NT2/D1 (cell line): ENCODE results near the gene RENBP.

Experiments used
- DNase-seq: peaks from one replicate; pipeline ENCODE4 v3.0.0-alpha.2; 2011; ENCODE audit warnings: low read depth, low spot score
- H3K27me3 ChIP-seq: 2 replicates; pipeline ENCODE4 v1.6.0; 2011; ENCODE audit warnings: mild to moderate bottlenecking; ENCODE audit not compliant: insufficient read length, insufficient read depth
- H3K36me3 ChIP-seq: 2 replicates; pipeline ENCODE4 v1.6.1; 2011; ENCODE audit warnings: mild to moderate bottlenecking, low read length, mixed read lengths; ENCODE audit not compliant: insufficient read depth, insufficient read length
- H3K4me1 ChIP-seq: 2 replicates; pipeline ENCODE4 v1.5.1; 2011; ENCODE audit not compliant: insufficient read depth, insufficient read length
- H3K4me3 ChIP-seq: 2 replicates; pipeline ENCODE4 v1.5.1; 2011; ENCODE audit warnings: low read depth; ENCODE audit not compliant: insufficient read length
- H3K9ac ChIP-seq: 2 replicates; pipeline ENCODE4 v1.6.0; 2011; ENCODE audit warnings: low read depth; ENCODE audit not compliant: insufficient read length
- H3K9me3 ChIP-seq: 2 replicates; pipeline ENCODE4 v1.5.1; 2011; ENCODE audit warnings: mild to moderate bottlenecking, low read length; ENCODE audit not compliant: insufficient read depth
- SUZ12 ChIP-seq: IDR thresholded peaks from 2 replicates; pipeline ENCODE4 v1.6.1; 2011; ENCODE audit not compliant: insufficient read length, insufficient read depth; ENCODE audit errors: extremely low read depth
- YY1 ChIP-seq: IDR thresholded peaks from 2 replicates; pipeline ENCODE4 v1.6.1; 2011; ENCODE audit not compliant: insufficient read length, insufficient read depth
- ZNF274 ChIP-seq: IDR thresholded peaks from 2 replicates; pipeline ENCODE4 v1.6.1; 2011; ENCODE audit warnings: mild to moderate bottlenecking, low read depth, low read length

The RENBP gene

GRCh38 chrX:153969125-153969903, 24.9 kb upstream of the RENBP start:
- H3K9me3 ChIP-seq: no peaks in the 10 kb centered on the region
- no peaks in the 10 kb centered on the region for H3K27me3 ChIP-seq
- H3K4me3 ChIP-seq: peak overlapping the region; percentile 55
- no peak for TF ChIP-seq SUZ12
- TF ChIP-seq ZNF274: no peak
- no peak for TF ChIP-seq YY1
- H3K9ac ChIP-seq: peak overlapping the region; percentile 70
- peaks cover 5% of the 10 kb centered on the region for H3K4me1 ChIP-seq
- DNase-seq: no peak
- H3K36me3 ChIP-seq: peaks cover 39% of the 10 kb centered on the region

- Histone ChIP-seq H3K9ac (peak overlapping the region; percentile 67), H3K27me3 (no peaks in the 10 kb centered on the region), H3K36me3 (peaks cover 43% of the 10 kb centered on the region), H3K4me3 (peak overlapping the region; percentile 55), H3K9me3 (no peaks in the 10 kb centered on the region), H3K4me1 (peaks cover 3% of the 10 kb centered on the region)
- no peak for DNase-seq
- TF ChIP-seq YY1 (no peak), ZNF274 (no peak), SUZ12 (no peak)
These were observed 24.3 kb upstream of the RENBP start for GRCh38 chrX:153968754-153969124.

GRCh38 chrX:153968255-153968654, 23.8 kb upstream of the RENBP start:
- no peak for DNase-seq
- Histone ChIP-seq H3K27me3 (no peaks in the 10 kb centered on the region), H3K9ac (peak overlapping the region; percentile 8), H3K9me3 (no peaks in the 10 kb centered on the region), H3K36me3 (peaks cover 48% of the 10 kb centered on the region), H3K4me3 (peak overlapping the region; percentile 11), H3K4me1 (peaks cover 3% of the 10 kb centered on the region)
- TF ChIP-seq ZNF274 (no peak), YY1 (no peak), SUZ12 (no peak)

GRCh38 chrX:153967536-153968224, 23.2 kb upstream of the RENBP start:
- Histone ChIP-seq H3K36me3 (peaks cover 53% of the 10 kb centered on the region), H3K9me3 (no peaks in the 10 kb centered on the region), H3K9ac (peak overlapping the region; percentile 8), H3K27me3 (no peaks in the 10 kb centered on the region), H3K4me3 (no peak overlapping the region), H3K4me1 (peaks cover 3% of the 10 kb centered on the region)
- TF ChIP-seq YY1 (no peak), SUZ12 (no peak), ZNF274 (no peak)
- DNase-seq: no peak

GRCh38 chrX:153966841-153967535, 22.5 kb upstream of the RENBP start:
- peaks cover 60% of the 10 kb centered on the region for H3K36me3 ChIP-seq
- TF ChIP-seq ZNF274 (no peak), SUZ12 (no peak), YY1 (no peak)
- H3K9me3 ChIP-seq: no peaks in the 10 kb centered on the region
- H3K9ac ChIP-seq: no peak overlapping the region
- no peak for DNase-seq
- peaks cover 3% of the 10 kb centered on the region for H3K4me1 ChIP-seq
- no peak overlapping the region for H3K4me3 ChIP-seq
- H3K27me3 ChIP-seq: no peaks in the 10 kb centered on the region

- peaks cover 3% of the 10 kb centered on the region for H3K4me1 ChIP-seq
- no peaks in the 10 kb centered on the region for H3K27me3 ChIP-seq
- peaks cover 67% of the 10 kb centered on the region for H3K36me3 ChIP-seq
- no peak overlapping the region for H3K4me3 ChIP-seq
- H3K9me3 ChIP-seq: no peaks in the 10 kb centered on the region
- TF ChIP-seq ZNF274 (no peak), SUZ12 (no peak), YY1 (no peak)
- DNase-seq: no peak
- no peak overlapping the region for H3K9ac ChIP-seq
These were observed 21.8 kb upstream of the RENBP start for GRCh38 chrX:153966283-153966688.

GRCh38 chrX:153965406-153965805, 21.0 kb upstream of the RENBP start:
- Histone ChIP-seq H3K4me3 (no peak overlapping the region), H3K4me1 (peaks cover 3% of the 10 kb centered on the region), H3K36me3 (peaks cover 70% of the 10 kb centered on the region), H3K27me3 (no peaks in the 10 kb centered on the region), H3K9ac (no peak overlapping the region), H3K9me3 (no peaks in the 10 kb centered on the region)
- TF ChIP-seq YY1: no peak
- no peak for TF ChIP-seq SUZ12
- TF ChIP-seq ZNF274: no peak
- no peak for DNase-seq
